HG03571 (cell line): ENCODE data around the gene TTI1.

ENCODE experiments used
- ATAC-seq: cut with Tn5 transposase; IDR thresholded peaks from one replicate; pipeline ENCODE4 v1.9.1; 2021; ENCODE audit not compliant: unreplicated experiment

The TTI1 gene

GRCh38 chr20:38055294-38055693, 22.0 kb upstream of the TTI1 start:
- no peak for ATAC-seq

GRCh38 chr20:38054647-38055046, 21.4 kb upstream of the TTI1 start:
- no peak for ATAC-seq

- ATAC-seq: no peak
These were observed 19.6 kb upstream of the TTI1 start for GRCh38 chr20:38052870-38053269.

- ATAC-seq: no peak
These were observed 17.4 kb upstream of the TTI1 start for GRCh38 chr20:38050686-38051085.

GRCh38 chr20:38049800-38050199, 16.5 kb upstream of the TTI1 start:
- no peak for ATAC-seq

GRCh38 chr20:38046572-38046971, 13.3 kb upstream of the TTI1 start:
- ATAC-seq: no peak

GRCh38 chr20:38044685-38045084, 11.4 kb upstream of the TTI1 start:
- ATAC-seq: no peak

- ATAC-seq: no peak
These were observed 10.4 kb upstream of the TTI1 start for GRCh38 chr20:38043512-38044300.

GRCh38 chr20:38040276-38040675, 7.0 kb upstream of the TTI1 start:
- no peak for ATAC-seq

- ATAC-seq: no peak
These were observed 3.1 kb upstream of the TTI1 start for GRCh38 chr20:38036366-38036765.

- no peak for ATAC-seq
These were observed 1.7 kb upstream of the TTI1 start for GRCh38 chr20:38034961-38035360.

GRCh38 chr20:38034108-38034649, 923 bp upstream of the TTI1 start:
- peak; percentile 7 for ATAC-seq

GRCh38 chr20:38032585-38033329, 499 bp downstream of the TTI1 start:
- peak; percentile 45 for ATAC-seq

GRCh38 chr20:38031957-38032356, 1.3 kb downstream of the TTI1 start:
- ATAC-seq: no peak

- ATAC-seq: no peak
These were observed 3.8 kb downstream of the TTI1 start for GRCh38 chr20:38029453-38029852.

- no peak for ATAC-seq
These were observed 8.8 kb downstream of the TTI1 start for GRCh38 chr20:38024496-38024895.

GRCh38 chr20:38023181-38024001, 9.9 kb downstream of the TTI1 start:
- ATAC-seq: no peak

- ATAC-seq: no peak
These were observed 12.0 kb downstream of the TTI1 start for GRCh38 chr20:38021087-38021772.

- no peak for ATAC-seq
These were observed 14.9 kb downstream of the TTI1 start for GRCh38 chr20:38018385-38018784.

- ATAC-seq: no peak
These were observed 15.3 kb downstream of the TTI1 start for GRCh38 chr20:38017959-38018358.

GRCh38 chr20:38013887-38014286, 19.4 kb downstream of the TTI1 start:
- ATAC-seq: no peak
